Retinal pigment epithelial cell (primary cell): Measurements from ENCODE around the gene DLEC1.

Source experiments
- DNase-seq: peaks from one replicate; pipeline ENCODE4 v3.0.0-alpha.2; 2010; ENCODE audit warnings: low read depth
- H3K4me3 ChIP-seq: 2 replicates; pipeline ENCODE4 v1.5.1; 2011; ENCODE audit warnings: mild to moderate bottlenecking, low read length, control low read depth, moderate library complexity
- CTCF ChIP-seq: conservative IDR thresholded peaks from 2 replicates; pipeline ENCODE4 v1.5.1; 2011; ENCODE audit warnings: low read depth, low read length, control low read depth, inconsistent platforms

Gene DLEC1

GRCh38 chr3:38148311-38148882 lies 109.4 kb downstream of the DLEC1 start:
- no peak for TF ChIP-seq CTCF
- DNase-seq: no peak
- no peak overlapping the region for H3K4me3 ChIP-seq

GRCh38 chr3:38149708-38150107 lies 110.7 kb downstream of the DLEC1 start:
- no peak for TF ChIP-seq CTCF
- no peak overlapping the region for H3K4me3 ChIP-seq
- DNase-seq: no peak

- no peak overlapping the region for H3K4me3 ChIP-seq
- DNase-seq: no peak
- peak; percentile 19 for TF ChIP-seq CTCF
These were observed 111.9 kb downstream of the DLEC1 start for GRCh38 chr3:38150780-38151528.

GRCh38 chr3:38151667-38152265 lies 112.8 kb downstream of the DLEC1 start:
- no peak for TF ChIP-seq CTCF
- H3K4me3 ChIP-seq: no peak overlapping the region
- no peak for DNase-seq

GRCh38 chr3:38152609-38153008 lies 113.6 kb downstream of the DLEC1 start:
- no peak for DNase-seq
- no peak overlapping the region for H3K4me3 ChIP-seq
- TF ChIP-seq CTCF: no peak

- no peak for TF ChIP-seq CTCF
- no peak overlapping the region for H3K4me3 ChIP-seq
- no peak for DNase-seq
These were observed 114.2 kb downstream of the DLEC1 start for GRCh38 chr3:38153221-38153620.
